Stimulated activated CD4-positive, alpha-beta T cell treated with anti-CD3 and anti-CD28 coated beads, Interleukin-12 subunit alpha, Interleukin-12 subunit beta, amount 100 ng/mL, for 24 hours (primary cell): Measurements from ENCODE around the gene CDC5L.

Experiments used
- DNase-seq, 2 experiments: peaks; one replicate each; pipeline ENCODE4 v3.0.0-alpha.2; 2020; ENCODE audit warnings: low read depth in 2 of 2

Gene CDC5L

GRCh38 chr6:44373787-44374186 is 13.7 kb upstream of the CDC5L start:
- DNase-seq, result no peak

GRCh38 chr6:44375071-44375470 is 12.4 kb upstream of the CDC5L start:
- no peak for DNase-seq

- DNase-seq, result no peak
Measured at GRCh38 chr6:44377484-44377883, 10.0 kb upstream of the CDC5L start.

GRCh38 chr6:44377971-44378370 is 9.5 kb upstream of the CDC5L start:
- no peak for DNase-seq

- DNase-seq, result no peak
Measured at GRCh38 chr6:44381739-44382138, 5.8 kb upstream of the CDC5L start.

GRCh38 chr6:44386364-44386928 is 1.1 kb upstream of the CDC5L start:
- DNase-seq, result no peak

- DNase-seq, result no peak
Measured at GRCh38 chr6:44386929-44387345, 569 bp upstream of the CDC5L start.

- no peak for DNase-seq
Measured at GRCh38 chr6:44388135-44388487, 605 bp downstream of the CDC5L start.

GRCh38 chr6:44388887-44389286 is 1.4 kb downstream of the CDC5L start:
- no peak for DNase-seq

GRCh38 chr6:44390158-44390683 is 2.7 kb downstream of the CDC5L start:
- DNase-seq, result no peak

GRCh38 chr6:44395501-44395900 is 8.0 kb downstream of the CDC5L start:
- no peak for DNase-seq

GRCh38 chr6:44396968-44397367 is 9.5 kb downstream of the CDC5L start:
- DNase-seq, result no peak

GRCh38 chr6:44397424-44398164 is 10.1 kb downstream of the CDC5L start:
- DNase-seq, result no peak

- DNase-seq, result no peak
Measured at GRCh38 chr6:44399991-44400390, 12.5 kb downstream of the CDC5L start.

GRCh38 chr6:44400572-44400971 is 13.1 kb downstream of the CDC5L start:
- no peak for DNase-seq

GRCh38 chr6:44401138-44401537 is 13.6 kb downstream of the CDC5L start:
- no peak for DNase-seq

GRCh38 chr6:44404022-44404714 is 16.7 kb downstream of the CDC5L start:
- no peak for DNase-seq

- no peak for DNase-seq
Measured at GRCh38 chr6:44404715-44405099, 17.2 kb downstream of the CDC5L start.

GRCh38 chr6:44407951-44408670 is 20.6 kb downstream of the CDC5L start:
- DNase-seq, result no peak

GRCh38 chr6:44409207-44409794 is 21.8 kb downstream of the CDC5L start:
- DNase-seq, result no peak

GRCh38 chr6:44410363-44410762 is 22.9 kb downstream of the CDC5L start:
- DNase-seq, result no peak

GRCh38 chr6:44411141-44411540 is 23.6 kb downstream of the CDC5L start:
- DNase-seq, result no peak
